Colonic mucosa (tissue), 4 donors: Measurements from ENCODE around the gene DDX42. TPM values are rescaled to one million over a fixed set of nuclear protein-coding genes. Genes with fewer than 3 reads are reported as not detected.
"Not testable (repeated sequence)": the region's sequence is repeated elsewhere in the genome, so short reads cannot be mapped to it uniquely, and the experiment has no call there.

Source experiments
- DNase-seq: peaks from one replicate; pipeline ENCODE4 v3.0.0-alpha.2; 2020
- H3K27ac ChIP-seq: fragments of 200-600 bp; one replicate; pipeline ENCODE4 v1.8.0; 2021
- H3K27me3 ChIP-seq: fragments of 200-600 bp; one replicate; pipeline ENCODE4 v1.8.0; 2021
- H3K36me3 ChIP-seq: fragments of 200-600 bp; one replicate; pipeline ENCODE4 v1.8.0; 2021
- H3K4me1 ChIP-seq: fragments of 200-600 bp; one replicate; pipeline ENCODE4 v1.8.0; 2021; ENCODE audit warnings: mild to moderate bottlenecking
- H3K4me3 ChIP-seq: fragments of 200-600 bp; one replicate; pipeline ENCODE4 v1.8.0; 2021
- H3K9ac ChIP-seq, 2 donors: one replicate each; pipeline ENCODE4 v1.7.0; 2013; ENCODE audit warnings: control low read depth in 2 of 2, low read depth in 2 of 2, low read length in 2 of 2
- H3K9me3 ChIP-seq: fragments of 200-600 bp; one replicate; pipeline ENCODE4 v1.8.0; 2021
- CTCF ChIP-seq: fragments of 200-600 bp; IDR thresholded peaks from one replicate; pipeline ENCODE4 v1.8.0; 2022; ENCODE audit warnings: antibody characterized with exemption, mild to moderate bottlenecking
- intact Hi-C: fragments of 100-400 bp; cut with DNase I; formaldehyde crosslinking; loops from one replicate; pipeline ENCODE4 v1.14.1; 2022
- total RNA-seq, 2 donors: library from RNA; stranded (reverse); fragmentation: NEBNext Ultra II Directional in 1 of 2; extraction: Animal tissue kit (Norgen Biotek cat#: 25700) in 1 of 2; gene quantifications; one replicate each; pipeline ENCODE4 v1.2.1, GENCODE V29; 2021
- donor health status: healthy.
- donor health status: DM: no; HTN: no; CAD: no.
- donor health status: DM: no; HTN: no; CAD: no.

DDX42 gene
- total RNA-seq, 2 donors from 2014 or later: 71.1 to 74.5 TPM

DNA sequence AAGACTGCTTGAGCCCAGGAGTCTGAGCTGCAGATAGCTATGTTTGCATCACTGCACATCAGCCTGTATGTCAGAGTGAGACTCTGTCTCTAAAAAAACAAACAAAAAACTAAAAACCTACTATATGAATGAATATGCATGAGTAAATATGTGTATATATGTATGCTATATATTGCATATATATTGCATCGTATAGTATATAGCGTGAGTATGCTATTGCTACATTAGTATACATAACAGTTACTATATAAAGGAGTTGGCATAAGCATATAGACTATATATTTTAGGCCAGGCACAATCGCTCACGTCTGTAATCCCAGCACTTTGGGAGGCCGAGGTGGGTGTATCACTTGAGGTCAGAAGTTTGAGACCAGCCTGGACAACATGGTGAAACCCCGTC, 16.1 kb downstream of the DDX42 start:
- Histone ChIP-seq H3K4me3 (no peak overlapping the region), H3K9ac (no peak overlapping the region), H3K9me3 (no peaks in the 10 kb centered on the region), H3K27me3 (no peaks in the 10 kb centered on the region), H3K4me1 (no peaks in the 10 kb centered on the region), H3K27ac (no peak overlapping the region), H3K36me3 (peaks cover 20% of the 10 kb centered on the region)
- DNase-seq: no peak
- intact Hi-C loops: no loop called here
- TF ChIP-seq CTCF: no peak

DNA sequence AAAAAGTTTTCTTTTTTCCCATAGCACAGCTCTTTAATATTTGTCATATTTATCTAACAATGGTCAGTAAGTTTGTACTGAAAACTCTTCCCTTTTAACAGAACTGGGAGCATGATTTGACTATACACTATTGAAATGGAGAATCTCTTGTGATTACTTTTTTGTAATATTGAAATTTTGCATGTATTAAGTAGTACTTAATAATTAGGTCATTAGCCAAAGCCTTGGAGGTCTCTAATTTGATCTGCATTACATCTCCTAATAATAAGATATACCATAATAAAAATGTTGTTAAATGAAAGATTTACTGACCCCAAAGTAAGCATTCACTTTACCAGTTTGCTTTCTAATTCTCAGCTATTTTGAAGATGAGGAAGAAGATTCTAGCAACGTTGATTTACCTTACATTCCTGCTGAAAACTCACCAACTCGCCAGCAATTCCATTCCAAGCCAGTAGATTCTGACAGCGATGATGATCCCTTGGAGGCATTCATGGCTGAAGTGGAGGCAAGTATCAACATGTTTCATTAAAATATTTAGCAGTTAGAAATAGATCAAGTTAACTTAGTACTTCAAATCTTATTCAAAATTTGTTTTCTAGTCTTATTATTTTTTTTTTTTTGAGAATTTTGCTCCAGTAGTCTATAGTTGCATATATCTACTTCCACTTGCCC, 18.2 kb downstream of the DDX42 start:
- Histone ChIP-seq H3K36me3 (peaks cover 25% of the 10 kb centered on the region), H3K9me3 (no peaks in the 10 kb centered on the region), H3K27ac (no peak overlapping the region), H3K4me3 (no peak overlapping the region), H3K9ac (no peak overlapping the region), H3K4me1 (no peaks in the 10 kb centered on the region), H3K27me3 (no peaks in the 10 kb centered on the region)
- DNase-seq: no peak
- intact Hi-C loops: no loop called here
- no peak for TF ChIP-seq CTCF

DNA sequence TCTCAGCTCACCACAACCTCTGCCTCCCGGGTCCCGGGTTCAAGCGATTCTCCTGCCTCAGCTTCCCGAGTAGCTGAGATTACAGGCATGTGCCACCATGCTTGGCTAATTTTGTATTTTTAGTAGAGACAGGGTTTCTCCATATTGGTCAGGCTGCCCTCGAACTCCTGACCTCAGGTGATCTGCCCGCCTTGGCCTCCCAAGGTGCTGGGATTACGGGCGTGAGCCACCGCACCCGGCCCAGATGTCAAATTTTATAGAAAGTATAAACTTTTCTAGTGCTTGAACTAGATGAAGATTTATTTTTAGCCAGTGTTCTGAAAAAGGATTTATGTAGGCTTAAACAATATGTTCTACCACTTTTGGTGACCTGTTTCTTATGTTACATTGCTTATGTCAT, 22.4 kb downstream of the DDX42 start:
- intact Hi-C loops, H3K9me3 ChIP-seq, H3K27ac ChIP-seq, DNase-seq, H3K27me3 ChIP-seq, H3K4me1 ChIP-seq, H3K4me3 ChIP-seq, H3K9ac ChIP-seq: not testable (repeated sequence)
- peaks cover 43% of the 10 kb centered on the region for H3K36me3 ChIP-seq

DNA sequence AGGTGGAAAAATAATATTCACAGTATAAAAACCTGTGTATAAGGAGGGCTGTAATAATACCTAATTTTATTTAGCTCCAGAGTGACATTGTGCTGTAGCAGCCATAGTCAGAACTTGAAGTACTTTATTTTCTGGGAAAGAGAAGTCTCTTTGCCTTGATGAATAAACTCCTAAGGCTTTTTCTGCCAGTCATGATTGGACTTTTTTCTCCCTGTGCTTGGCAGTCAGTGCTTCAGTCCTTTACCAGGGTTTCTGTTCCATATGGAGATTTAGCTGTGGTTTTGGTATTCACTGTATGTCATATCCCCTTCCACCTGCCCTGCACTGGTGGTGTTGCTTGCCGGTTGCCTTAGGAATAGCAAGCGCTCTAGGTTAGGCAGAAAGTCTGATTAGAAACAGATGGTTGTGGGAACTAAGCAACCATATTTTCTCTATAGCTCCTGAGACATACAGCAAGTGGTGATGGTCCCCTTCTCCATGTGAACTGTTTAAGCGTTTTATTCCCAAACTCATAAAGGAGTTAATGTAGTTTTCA, 24.7 kb downstream of the DDX42 start:
- no peaks in the 10 kb centered on the region for H3K9me3 ChIP-seq
- intact Hi-C loops: no loop called here
- no peak for DNase-seq
- no peak for TF ChIP-seq CTCF
- peaks cover 42% of the 10 kb centered on the region for H3K36me3 ChIP-seq
- no peak overlapping the region for H3K27ac ChIP-seq
- no peaks in the 10 kb centered on the region for H3K4me1 ChIP-seq
- H3K27me3 ChIP-seq: no peaks in the 10 kb centered on the region
- no peak overlapping the region for H3K4me3 ChIP-seq
- H3K9ac ChIP-seq: no peak overlapping the region

DNA sequence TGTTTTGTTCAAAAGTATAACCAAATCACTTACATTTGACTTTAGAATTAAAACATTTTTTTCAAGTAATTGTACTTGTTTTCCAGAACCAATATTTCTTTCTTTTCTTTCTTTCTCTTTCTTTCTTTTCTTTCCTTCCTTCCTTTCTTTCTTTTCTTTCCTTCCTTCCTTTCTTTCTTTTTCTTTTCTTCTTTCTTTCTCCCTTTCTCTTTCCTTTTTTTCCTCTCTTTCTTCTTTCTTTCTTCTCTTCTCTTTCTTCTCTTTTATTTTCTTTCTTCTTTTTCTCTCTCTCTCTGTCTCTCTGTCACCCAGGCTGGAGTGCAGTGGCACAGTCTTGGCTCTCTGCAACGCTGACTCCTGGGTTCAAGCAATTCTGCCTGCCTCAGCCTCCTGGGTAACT, 26.8 kb downstream of the DDX42 start:
- no peak for DNase-seq
- Histone ChIP-seq H3K9ac (no peak overlapping the region), H3K36me3 (peaks cover 34% of the 10 kb centered on the region), H3K27ac (no peak overlapping the region), H3K4me1 (no peaks in the 10 kb centered on the region), H3K27me3 (no peaks in the 10 kb centered on the region), H3K9me3 (no peaks in the 10 kb centered on the region), H3K4me3 (no peak overlapping the region)
- intact Hi-C loops: no loop called here
- TF ChIP-seq CTCF: no peak

DNA sequence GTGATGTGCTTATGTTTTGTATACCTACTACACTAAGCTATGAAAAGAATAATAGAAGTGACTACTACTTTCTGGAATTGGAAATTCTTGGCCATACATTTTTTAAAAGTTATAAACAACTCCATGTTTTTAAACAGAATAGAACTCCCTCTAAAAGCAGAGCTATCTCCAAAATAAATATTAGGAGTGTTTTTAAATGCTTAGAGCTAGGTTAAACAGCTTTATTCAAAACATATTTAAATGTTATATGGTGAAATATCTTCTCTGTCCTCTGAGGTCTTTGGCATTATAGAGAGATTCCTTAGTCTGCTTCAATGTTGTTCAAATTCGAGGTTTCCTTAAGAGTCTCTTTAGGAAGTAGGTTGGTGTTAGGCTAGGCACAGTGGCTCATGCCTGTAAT, 30.4 kb downstream of the DDX42 start:
- DNase-seq: no peak
- peaks cover 21% of the 10 kb centered on the region for H3K36me3 ChIP-seq
- H3K4me1 ChIP-seq: no peaks in the 10 kb centered on the region
- intact Hi-C loops: no loop called here
- H3K27me3 ChIP-seq: no peaks in the 10 kb centered on the region
- H3K9me3 ChIP-seq: no peaks in the 10 kb centered on the region
- no peak overlapping the region for H3K27ac ChIP-seq
- H3K4me3 ChIP-seq: no peak overlapping the region
- no peak overlapping the region for H3K9ac ChIP-seq
- no peak for TF ChIP-seq CTCF
